ENCODE results near the gene MB.

MB gene

GRCh38 chr22:35569916-35570315 is 47.2 kb downstream of the MB start:
- no peak overlapping the region for H3K4me3 Mint-ChIP-seq
- no peaks in the 10 kb centered on the region for H3K36me3 Mint-ChIP-seq (ENCODE audit: low read depth)
- TF ChIP-seq, protein P1, sequence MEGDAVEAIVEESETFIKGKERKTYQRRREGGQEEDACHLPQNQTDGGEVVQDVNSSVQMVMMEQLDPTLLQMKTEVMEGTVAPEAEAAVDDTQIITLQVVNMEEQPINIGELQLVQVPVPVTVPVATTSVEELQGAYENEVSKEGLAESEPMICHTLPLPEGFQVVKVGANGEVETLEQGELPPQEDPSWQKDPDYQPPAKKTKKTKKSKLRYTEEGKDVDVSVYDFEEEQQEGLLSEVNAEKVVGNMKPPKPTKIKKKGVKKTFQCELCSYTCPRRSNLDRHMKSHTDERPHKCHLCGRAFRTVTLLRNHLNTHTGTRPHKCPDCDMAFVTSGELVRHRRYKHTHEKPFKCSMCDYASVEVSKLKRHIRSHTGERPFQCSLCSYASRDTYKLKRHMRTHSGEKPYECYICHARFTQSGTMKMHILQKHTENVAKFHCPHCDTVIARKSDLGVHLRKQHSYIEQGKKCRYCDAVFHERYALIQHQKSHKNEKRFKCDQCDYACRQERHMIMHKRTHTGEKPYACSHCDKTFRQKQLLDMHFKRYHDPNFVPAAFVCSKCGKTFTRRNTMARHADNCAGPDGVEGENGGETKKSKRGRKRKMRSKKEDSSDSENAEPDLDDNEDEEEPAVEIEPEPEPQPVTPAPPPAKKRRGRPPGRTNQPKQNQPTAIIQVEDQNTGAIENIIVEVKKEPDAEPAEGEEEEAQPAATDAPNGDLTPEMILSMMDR (IDR thresholded peaks at IDR 0.05; ENCODE audit: unreplicated experiment in 3 of 3), result no peak
- peaks cover 16% of the 10 kb centered on the region for H3K4me1 Mint-ChIP-seq
- H3K27me3 Mint-ChIP-seq (ENCODE audit: low read depth), result peaks cover 12% of the 10 kb centered on the region
- H3K9me3 Mint-ChIP-seq, result no peaks in the 10 kb centered on the region
- H3K27ac Mint-ChIP-seq, result no peak overlapping the region

DNA sequence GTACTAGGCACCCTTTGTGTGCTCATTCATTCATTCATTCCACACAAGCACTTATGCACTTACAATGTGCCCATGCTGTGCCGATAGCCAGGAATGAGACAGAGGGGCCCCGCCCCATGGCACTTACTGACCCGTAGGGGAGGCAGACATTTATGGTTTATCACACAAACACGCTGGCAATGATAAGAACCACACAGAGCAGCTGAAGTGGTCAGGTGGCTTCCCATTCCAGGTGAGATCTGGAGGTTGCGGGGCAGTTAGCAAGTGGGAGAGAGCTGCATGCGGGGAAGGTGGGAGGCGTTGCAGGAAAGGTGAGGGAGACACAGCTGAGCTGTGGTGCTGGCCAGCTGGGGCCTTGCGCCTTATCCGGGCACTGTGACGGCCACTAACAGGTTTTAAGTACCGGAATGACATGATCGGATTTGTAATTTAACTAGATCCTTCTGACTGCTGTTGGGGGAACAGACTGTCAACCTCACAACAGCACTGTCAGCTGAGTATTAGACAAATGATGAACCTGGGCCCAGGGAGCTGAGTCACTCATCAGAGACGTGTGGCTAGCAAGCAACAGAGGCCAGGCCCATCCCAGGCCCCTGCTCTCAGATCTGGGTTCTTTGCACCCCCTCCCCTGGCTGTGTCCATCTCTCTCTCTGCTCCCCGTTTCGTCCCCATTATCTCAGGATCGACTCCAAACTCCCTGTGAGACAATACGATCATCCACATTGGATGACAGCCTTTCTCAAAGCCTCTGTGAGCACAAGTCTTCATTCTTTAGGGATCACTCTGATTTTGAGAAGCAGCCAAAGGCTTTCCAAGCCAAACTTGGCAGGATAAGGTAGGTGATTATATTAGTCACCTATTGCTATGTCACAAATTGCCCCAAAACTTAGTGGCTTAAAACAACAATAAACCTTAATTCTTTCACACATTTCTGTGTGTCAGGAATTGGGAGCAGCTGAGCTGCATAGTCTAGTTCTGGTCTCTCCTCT is 48.1 kb downstream of the MB start:
- H3K27ac Mint-ChIP-seq, result peak overlapping the region in 1 of 3 experiments; percentile 18

GRCh38 chr22:35567351-35568141 is 49.6 kb downstream of the MB start:
- TF ChIP-seq, protein P1 (IDR thresholded peaks at IDR 0.05; ENCODE audit: unreplicated experiment in 3 of 3), result no peak
- H3K27ac Mint-ChIP-seq, result peak overlapping the region; percentile 19 to 62 (median 57)
- peaks cover 13% of the 10 kb centered on the region for H3K27me3 Mint-ChIP-seq (ENCODE audit: low read depth)
- H3K9me3 Mint-ChIP-seq, result no peaks in the 10 kb centered on the region
- H3K36me3 Mint-ChIP-seq (ENCODE audit: low read depth), result no peaks in the 10 kb centered on the region
- no peak overlapping the region for H3K4me3 Mint-ChIP-seq
- H3K4me1 Mint-ChIP-seq, result peaks cover 21% of the 10 kb centered on the region

More for the DNA sequence above, 48.1 kb downstream of the MB start:
- Mint-ChIP-seq H3K27me3 (ENCODE audit: low read depth) (peaks cover 13% of the 10 kb centered on the region), H3K9me3 (no peaks in the 10 kb centered on the region), H3K4me3 (no peak overlapping the region), H3K36me3 (ENCODE audit: low read depth) (no peaks in the 10 kb centered on the region), H3K4me1 (peaks cover 21% of the 10 kb centered on the region)
- TF ChIP-seq, protein P1 (IDR thresholded peaks at IDR 0.05; ENCODE audit: unreplicated experiment in 3 of 3), result no peak

- Mint-ChIP-seq H3K36me3 (ENCODE audit: low read depth) (no peaks in the 10 kb centered on the region), H3K27me3 (ENCODE audit: low read depth) (peaks cover 28% of the 10 kb centered on the region), H3K4me3 (no peak overlapping the region), H3K9me3 (no peaks in the 10 kb centered on the region), H3K4me1 (peaks cover 21% of the 10 kb centered on the region), H3K27ac (peak overlapping the region in 1 of 3 experiments; percentile 24)
- TF ChIP-seq, protein P1 (IDR thresholded peaks at IDR 0.05; ENCODE audit: unreplicated experiment in 3 of 3), result no peak
Measured at GRCh38 chr22:35564975-35565867, 51.9 kb downstream of the MB start.

DNA sequence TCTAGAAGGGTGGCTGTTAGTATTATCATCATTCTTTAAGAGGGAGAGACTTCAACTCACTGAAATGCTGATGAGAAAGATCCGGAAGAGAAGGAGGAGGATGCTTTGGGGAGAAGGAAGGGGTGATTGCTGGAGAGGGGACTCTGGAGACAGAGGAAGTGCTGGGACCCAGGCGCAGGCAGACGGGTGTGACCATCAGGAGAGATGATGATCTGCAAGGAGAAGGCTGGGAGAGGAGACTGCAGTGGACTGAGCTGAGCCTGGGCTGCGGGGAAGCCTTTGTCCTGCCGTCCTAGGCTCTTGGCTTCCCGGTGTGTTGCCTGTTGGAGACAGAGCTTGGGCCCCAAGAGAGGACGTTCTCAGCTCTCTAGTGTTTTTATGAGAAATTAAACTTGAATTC is 53.9 kb downstream of the MB start:
- H3K27ac Mint-ChIP-seq, result no peak overlapping the region
- peaks cover 34% of the 10 kb centered on the region for H3K27me3 Mint-ChIP-seq (ENCODE audit: low read depth)
- no peaks in the 10 kb centered on the region for H3K36me3 Mint-ChIP-seq (ENCODE audit: low read depth)

More for the DNA sequence above, 53.9 kb downstream of the MB start:
- TF ChIP-seq, protein P1 (IDR thresholded peaks at IDR 0.05; ENCODE audit: unreplicated experiment in 3 of 3), result no peak
- peaks cover 6% of the 10 kb centered on the region for H3K9me3 Mint-ChIP-seq
- no peak overlapping the region for H3K4me3 Mint-ChIP-seq
- H3K4me1 Mint-ChIP-seq, result peaks cover 15% of the 10 kb centered on the region
